ENCODE measurements around the gene TECPR2. TPM values are rescaled to one million over a fixed set of nuclear protein-coding genes. Genes with fewer than 3 reads are reported as not detected.

The TECPR2 gene
- total and polyA plus RNA-seq, 10 donors: 1.1 to 46.6 (median 26.7) TPM

GRCh38 chr14:102370305-102370809 lies 7.6 kb downstream of the TECPR2 start:
- Histone ChIP-seq H3K9me3 (no peaks in the 10 kb centered on the region), H3K27ac (peak overlapping the region in 7 of 8 donors; percentile 67 to 89 (median 83)), H3K4me3 (peak overlapping the region in 2 of 8 donors; percentile 2 to 47), H3K4me1 (peaks cover 0 to 46% (median 8%) of the 10 kb centered on the region in 6 donors), H3K27me3 (replicated peaks in 1 of 7) (no peaks in the 10 kb centered on the region), H3K36me3 (peaks cover 0 to 9% (median 0%) of the 10 kb centered on the region in 6 donors)
- peak; percentile 78 for DNase-seq
- intact Hi-C loops (cut with DNase I; ENCODE audit: low total_unique reads): no loop called here
- TF ChIP-seq POLR2AphosphoS5 (IDR thresholded peaks at IDR 0.05) (peak in 2 of 3 donors; percentile 24 to 44), POLR2A (IDR thresholded peaks at IDR 0.05) (no peak)
- 40 to 75% (median 65%) methylated on average over 11 of the region's 11 CpGs for WGBS, 5 donors

GRCh38 chr14:102371361-102371760 lies 8.6 kb downstream of the TECPR2 start:
- H3K4me3 ChIP-seq: peak overlapping the region in 2 of 8 donors; percentile 2 to 47
- 86 to 96% (median 90%) methylated on average over 4 of the region's 4 CpGs for WGBS, 5 donors
- no peaks in the 10 kb centered on the region for H3K27me3 ChIP-seq (replicated peaks in 1 of 7)
- H3K9me3 ChIP-seq: no peaks in the 10 kb centered on the region
- H3K27ac ChIP-seq: peak overlapping the region in 7 of 8 donors; percentile 67 to 89 (median 83)
- intact Hi-C loops (cut with DNase I; ENCODE audit: low total_unique reads): no loop called here
- no peak for DNase-seq
- TF ChIP-seq CTCF (IDR thresholded peaks at IDR 0.05 in 8 of 11, conservative IDR thresholded peaks at IDR 0.05 in 3 of 11): no peak
- TF ChIP-seq POLR2AphosphoS5 (IDR thresholded peaks at IDR 0.05): no peak
- TF ChIP-seq POLR2A (IDR thresholded peaks at IDR 0.05): no peak
- H3K4me1 ChIP-seq: peaks cover 0 to 43% (median 8%) of the 10 kb centered on the region in 6 donors
- H3K36me3 ChIP-seq: peaks cover 0 to 11% (median 0%) of the 10 kb centered on the region in 6 donors

- no peak overlapping the region for H3K27ac ChIP-seq
- no peak overlapping the region for H3K4me3 ChIP-seq
- no peak for DNase-seq
- WGBS, 5 donors: 75 to 89% (median 79%) methylated on average over 3 of the region's 3 CpGs
- H3K36me3 ChIP-seq: peaks cover 0 to 28% (median 11%) of the 10 kb centered on the region in 6 donors
- peaks cover 0 to 35% (median 10%) of the 10 kb centered on the region in 6 donors for H3K4me1 ChIP-seq
- no peak for TF ChIP-seq POLR2AphosphoS5 (IDR thresholded peaks at IDR 0.05)
- no peak for TF ChIP-seq POLR2A (IDR thresholded peaks at IDR 0.05)
- TF ChIP-seq CTCF (IDR thresholded peaks at IDR 0.05 in 8 of 11, conservative IDR thresholded peaks at IDR 0.05 in 3 of 11): no peak
- intact Hi-C loops (cut with DNase I; ENCODE audit: low total_unique reads): no loop called here
- no peaks in the 10 kb centered on the region for H3K9me3 ChIP-seq
- no peaks in the 10 kb centered on the region for H3K27me3 ChIP-seq (replicated peaks in 1 of 7)
Measured at GRCh38 chr14:102373110-102373509, 10.4 kb downstream of the TECPR2 start.

- TF ChIP-seq CTCF (IDR thresholded peaks at IDR 0.05 in 8 of 11, conservative IDR thresholded peaks at IDR 0.05 in 3 of 11): no peak
- no peak for TF ChIP-seq POLR2A (IDR thresholded peaks at IDR 0.05)
- no peak for TF ChIP-seq POLR2AphosphoS5 (IDR thresholded peaks at IDR 0.05)
- intact Hi-C loops (cut with DNase I; ENCODE audit: low total_unique reads): no loop called here
- no peak overlapping the region for H3K4me3 ChIP-seq
- H3K27me3 ChIP-seq (replicated peaks in 1 of 7): no peaks in the 10 kb centered on the region
- no peak overlapping the region for H3K27ac ChIP-seq
- H3K9me3 ChIP-seq: no peaks in the 10 kb centered on the region
- H3K36me3 ChIP-seq: peaks cover 0 to 40% (median 15%) of the 10 kb centered on the region in 6 donors
- peaks cover 0 to 24% (median 10%) of the 10 kb centered on the region in 6 donors for H3K4me1 ChIP-seq
- whole genome bisulfite sequencing, 5 donors: 90 to 97% (median 94%) methylated on average over 2 of the region's 2 CpGs
- no peak for DNase-seq
Measured at GRCh38 chr14:102374264-102374663, 11.5 kb downstream of the TECPR2 start.

Measured in spleen (tissue), 11 donors.